ENCODE data around the gene GALM. TPM values are rescaled to one million over a fixed set of nuclear protein-coding genes. Genes with fewer than 3 reads are reported as not detected.

GALM gene
- total RNA-seq, 1 experiment from 2014 or later = 10.0 TPM

DNA sequence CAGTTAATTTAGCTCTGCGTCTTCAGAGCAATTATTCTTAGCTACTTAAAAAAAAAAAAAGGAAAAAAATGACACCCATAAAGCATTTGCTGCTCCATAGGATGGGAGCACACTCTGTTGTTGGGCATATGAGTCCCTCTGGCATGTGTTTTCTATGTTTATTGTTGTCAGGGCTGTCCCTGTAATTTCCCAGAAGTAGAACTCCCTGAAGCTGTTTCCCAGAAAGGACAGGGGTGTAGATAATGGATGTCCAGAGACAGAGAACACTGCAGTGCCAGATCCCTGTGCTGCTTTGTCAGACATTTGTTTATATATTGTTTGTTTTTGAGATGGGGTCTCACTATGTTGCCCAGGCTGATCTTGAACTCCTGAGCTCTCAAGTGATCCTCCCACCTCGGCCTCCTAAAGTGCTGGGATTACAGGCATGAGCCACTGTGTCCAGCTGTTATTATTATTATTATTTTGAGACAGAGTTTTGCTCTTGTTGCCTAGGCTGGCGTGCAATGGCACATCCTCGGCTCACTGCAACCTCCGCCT lies 32.6 kb downstream of the GALM start:
- no peak overlapping the region for H2AFZ ChIP-seq (ENCODE audit: low read length)
- no peak overlapping the region for H4K5ac ChIP-seq (ENCODE audit: insufficient read length, low read depth, low read length)
- no peak overlapping the region for H3T11ph ChIP-seq (ENCODE audit: low read length)
- no peak overlapping the region for H4K8ac ChIP-seq (replicated peaks; ENCODE audit: insufficient read length, low read depth, low read length)
- H3K79me1 ChIP-seq (ENCODE audit: insufficient read depth, low read depth, low read length, poor library complexity, severe bottlenecking) = no peaks in the 10 kb centered on the region
- H3K23ac ChIP-seq (ENCODE audit: insufficient read length, low read depth, low read length) = no peak overlapping the region
- no peak overlapping the region for H3K18ac ChIP-seq (ENCODE audit: insufficient read length, low read depth, low read length)
- H3K9me3 Mint-ChIP-seq = no peaks in the 10 kb centered on the region
- H3K79me2 ChIP-seq (ENCODE audit: insufficient read depth, low read length) = no peaks in the 10 kb centered on the region
- H2BK12ac ChIP-seq (ENCODE audit: insufficient read length, low read depth, low read length) = no peak overlapping the region
- H3K9ac ChIP-seq (ENCODE audit: extremely low read depth, insufficient read length, low read length) = no peak overlapping the region
- H3K23me2 ChIP-seq (ENCODE audit: insufficient read length, low read depth, low read length, poor library complexity, severe bottlenecking) = no peaks in the 10 kb centered on the region
- H3K4me1 ChIP-seq (ENCODE audit: insufficient read depth, low read length) = no peaks in the 10 kb centered on the region
- no peak overlapping the region for H2BK15ac ChIP-seq (ENCODE audit: low read depth, low read length)
- H2BK120ac ChIP-seq (ENCODE audit: low read depth, low read length, poor library complexity, severe bottlenecking) = no peak overlapping the region
- no peaks in the 10 kb centered on the region for H3K27me3 Mint-ChIP-seq (ENCODE audit: low read depth)
- H3K27ac ChIP-seq (ENCODE audit: insufficient read length, low read depth, low read length) = no peak overlapping the region
- no peak overlapping the region for H3K4ac ChIP-seq (ENCODE audit: low read depth, low read length)
- no peak overlapping the region for H2BK20ac ChIP-seq (ENCODE audit: low read depth, low read length, poor library complexity, severe bottlenecking)
- no peak overlapping the region for H2AK5ac ChIP-seq (ENCODE audit: insufficient read length, low read length)
- no peak overlapping the region for H3K4me2 ChIP-seq (ENCODE audit: insufficient read depth, insufficient read length, low read length)
- WGBS (ENCODE audit: extremely low coverage, insufficient read length, low lambda C conversion rate) = no CpG with 5 or more reads among the region's 5 CpGs
- no peaks in the 10 kb centered on the region for H4K20me1 ChIP-seq (ENCODE audit: control insufficient read depth, insufficient read depth, insufficient read length)
- DNase-seq = no peak
- no peak for TF ChIP-seq CTCF (conservative IDR thresholded peaks at IDR 0.05)
- H2BK5ac ChIP-seq (ENCODE audit: insufficient read length, low read length) = no peak overlapping the region
- no peaks in the 10 kb centered on the region; a peak in 1 of 7 replicates for H3K36me3 Mint-ChIP-seq (ENCODE audit: insufficient read depth in 1 of 3, low read depth in 3 of 3)
- H3K27ac Mint-ChIP-seq = no peak overlapping the region
- no peak overlapping the region for H4K91ac ChIP-seq (ENCODE audit: insufficient read length, low read depth, low read length)
- no peak overlapping the region for H3K14ac ChIP-seq (ENCODE audit: insufficient read depth, low read length)
- H3K4me3 Mint-ChIP-seq = no peak overlapping the region
- H3K4me1 Mint-ChIP-seq = peaks cover 0 to 11% of the 10 kb centered on the region in 2 experiments; a peak in 2 of 4 replicates
- H3K27me3 ChIP-seq (ENCODE audit: insufficient read depth, low read length) = no peaks in the 10 kb centered on the region
- no peak overlapping the region for H3K56ac ChIP-seq (ENCODE audit: insufficient read length, low read depth, low read length)
- H3K9me3 ChIP-seq (ENCODE audit: control insufficient read depth, low read depth, low read length) = no peaks in the 10 kb centered on the region

Measured in H9 (cell line).